ENCODE measurements around the gene TREH. TPM values are rescaled to one million over a fixed set of nuclear protein-coding genes. Genes with fewer than 3 reads are reported as not detected.
"Not testable (repeated sequence)": the region's sequence is repeated elsewhere in the genome, so short reads cannot be mapped to it uniquely, and the experiment has no call there.

The TREH gene
- total RNA-seq, 1 experiment from 2014 or later: not detected

- DNase-seq (ENCODE audit: low read depth): peak; percentile 36
Measured at GRCh38 chr11:118615282-118615975, 64.0 kb downstream of the TREH start.

DNA sequence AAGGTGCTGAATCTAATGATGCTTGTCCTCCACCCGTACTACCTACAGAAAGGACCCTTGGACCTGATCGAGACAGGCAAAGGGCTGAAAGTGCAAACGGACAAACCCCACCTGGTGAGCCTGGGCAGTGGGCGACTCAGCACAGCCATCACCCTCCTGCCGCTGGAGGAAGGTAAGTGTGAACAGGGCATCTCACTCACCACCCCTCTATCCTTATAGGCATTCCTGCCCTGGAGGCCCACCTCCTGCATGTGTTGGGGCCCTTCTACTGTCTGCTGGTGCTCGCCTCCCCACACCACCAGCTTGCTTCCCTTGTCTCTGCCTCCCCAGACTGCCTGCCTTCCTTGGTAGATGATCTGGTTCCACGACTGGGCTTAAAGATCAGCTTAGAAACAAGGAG, 64.9 kb downstream of the TREH start:
- DNase-seq (ENCODE audit: low read depth): no peak

GRCh38 chr11:118612378-118612777, 67.1 kb downstream of the TREH start:
- no peak for DNase-seq (ENCODE audit: low read depth)

DNA sequence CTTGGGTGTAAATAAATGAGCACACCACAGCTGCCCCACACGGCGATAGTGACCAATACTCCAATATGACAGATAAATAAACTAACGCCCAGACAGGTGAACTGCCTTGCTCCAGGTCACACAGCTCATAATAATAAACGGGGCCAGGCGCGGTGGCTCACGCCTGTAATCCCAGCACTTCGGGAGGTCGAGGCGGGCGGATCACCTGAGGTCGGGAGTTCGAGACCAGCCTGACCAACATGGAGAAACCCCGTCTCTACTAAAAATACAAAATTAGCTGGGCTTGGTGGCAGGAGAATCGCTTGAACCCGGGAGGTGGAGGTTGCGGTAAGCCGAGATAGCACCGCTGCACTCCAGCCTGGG, 68.0 kb downstream of the TREH start:
- not testable (repeated sequence) for DNase-seq (ENCODE audit: low read depth)

DNA sequence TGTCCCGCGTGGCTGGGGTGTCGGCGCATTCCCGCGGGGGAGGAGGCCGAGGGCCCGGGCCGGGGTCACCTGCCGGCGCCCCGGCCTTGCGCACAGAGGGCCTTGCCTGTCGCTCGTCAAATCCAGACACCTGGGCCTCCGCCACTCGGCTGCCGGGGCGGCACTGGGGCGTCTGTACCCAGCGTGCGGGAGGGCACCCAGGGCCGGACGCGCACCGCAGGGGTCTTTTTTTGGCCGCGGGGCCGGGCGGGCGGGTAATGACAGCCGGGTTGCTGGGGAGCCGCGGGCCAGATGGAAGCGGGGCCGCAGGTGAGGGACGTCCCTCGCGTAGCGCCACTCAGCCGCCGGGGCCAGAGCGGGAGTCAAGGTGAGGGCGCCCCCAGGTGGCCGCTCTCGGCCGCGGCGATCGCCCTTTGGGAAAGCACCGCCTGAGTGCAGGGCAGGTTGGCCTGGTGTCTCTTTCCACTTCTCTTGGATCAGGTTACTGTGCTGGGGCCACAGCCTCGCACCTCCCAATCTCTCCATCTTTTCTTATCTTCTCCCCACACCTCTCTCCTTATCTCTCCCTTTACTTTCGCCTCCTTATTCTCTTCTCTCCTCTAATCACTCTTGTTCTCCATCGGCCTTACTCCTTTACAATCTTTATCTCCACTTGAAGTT, 68.5 kb downstream of the TREH start:
- DNase-seq (ENCODE audit: low read depth): no peak

DNA sequence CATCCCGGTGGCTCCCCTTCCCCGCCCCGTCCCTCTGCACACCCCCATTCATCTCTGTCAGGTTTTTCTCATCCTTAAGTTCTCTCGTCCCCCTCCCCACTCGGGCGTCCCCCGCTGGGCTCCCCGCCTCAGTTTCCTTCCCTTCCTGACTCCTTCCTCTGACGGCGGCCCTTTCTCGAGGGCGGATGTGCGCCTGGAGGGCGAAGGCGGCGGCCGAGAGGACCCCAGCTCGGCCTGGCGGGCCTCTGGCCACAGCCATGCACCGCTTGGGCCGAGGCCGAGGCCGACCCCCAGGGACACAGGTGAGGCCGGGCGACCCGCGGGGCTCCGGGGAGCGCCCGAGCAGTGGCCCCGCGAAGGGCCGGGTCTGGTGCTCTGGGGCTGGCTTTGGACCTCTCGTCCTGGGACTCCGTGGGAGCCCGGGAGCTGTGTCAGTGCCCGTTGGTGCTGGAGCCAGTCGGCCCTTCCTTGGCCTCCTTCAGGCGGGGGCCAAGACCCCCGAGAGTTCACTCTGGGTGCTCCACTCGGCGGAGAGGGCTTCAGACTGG, 69.2 kb downstream of the TREH start:
- no peak for DNase-seq (ENCODE audit: low read depth)

- DNase-seq (ENCODE audit: low read depth): no peak
Measured at GRCh38 chr11:118609380-118610224, 69.8 kb downstream of the TREH start.

DNA sequence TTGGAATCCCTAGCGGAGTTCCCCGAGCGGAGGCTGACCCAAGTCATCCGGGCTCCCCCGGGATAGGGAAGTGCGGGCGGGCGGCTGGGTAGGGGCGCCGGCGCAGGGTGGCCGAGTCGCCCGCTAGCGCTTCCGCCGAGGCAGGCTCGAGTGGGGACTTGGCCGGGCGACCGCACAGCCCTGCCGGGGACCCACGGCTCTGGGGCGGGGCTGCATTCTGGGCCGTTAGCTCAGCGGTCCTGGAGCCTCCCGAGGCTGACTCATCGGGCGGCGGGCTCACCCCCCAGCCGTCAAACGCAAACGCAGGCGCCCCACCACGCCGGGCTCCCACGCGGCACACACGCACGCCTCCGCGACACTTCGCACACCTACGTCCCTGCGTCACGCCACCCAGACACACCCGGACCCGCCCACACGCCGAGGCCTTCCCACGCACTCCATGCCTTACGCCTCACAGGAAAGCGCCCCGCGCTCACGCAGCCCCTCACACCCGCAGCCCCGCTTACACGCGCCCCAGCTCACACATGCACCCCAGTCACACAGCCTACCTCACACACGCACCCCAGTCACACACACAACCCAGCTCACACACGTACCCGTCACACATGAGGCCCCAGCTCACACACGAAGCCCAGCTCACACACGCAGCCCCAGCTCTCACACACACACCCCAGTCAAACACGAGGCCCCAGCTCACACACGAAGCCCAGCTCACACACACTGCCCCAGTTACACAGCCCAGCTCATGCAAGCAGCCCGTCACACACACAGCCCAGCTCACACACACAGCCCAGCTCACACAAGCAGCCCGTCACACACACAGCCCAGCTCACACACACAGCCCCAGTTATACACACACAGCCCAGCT, 70.9 kb downstream of the TREH start:
- peak; percentile 68 for DNase-seq (ENCODE audit: low read depth)

GRCh38 chr11:118607401-118608359, 71.8 kb downstream of the TREH start, which contains the start of gene PHLDB1:
PHLDB1 (plus strand) TSS chr11:118607615; CDS start chr11:118613837, 6,222 bp downstream.
- peak; percentile 76 for DNase-seq (ENCODE audit: low read depth)

Small RNAs within 50 kb of the gene (small RNA-seq; reads per million reads assigned to genes)
- gene RNU6-376P: not detected

Other genes with a start within 250 kb of the TREH start
- gene KMT2A, start 243.2 kb downstream of the TREH start, total RNA-seq (2014; rRNA removed; shearing (Covaris generic)): 24.2 and 24.6 TPM in 2 replicates
- 0.85 and 1.1 TPM in 2 replicates for gene TTC36, start 152.2 kb downstream of the TREH start, total RNA-seq (2014; rRNA removed; shearing (Covaris generic))
- 10.1 and 12.3 TPM in 2 replicates for gene TMEM25, start 148.5 kb downstream of the TREH start, total RNA-seq (2014; rRNA removed; shearing (Covaris generic))
- gene IFT46, start 113.7 kb downstream of the TREH start, total RNA-seq (2014; rRNA removed; shearing (Covaris generic)): 35.6 and 38.5 TPM in 2 replicates
- 85.4 and 116 TPM in 2 replicates for gene ARCN1, start 107.2 kb downstream of the TREH start, total RNA-seq (2014; rRNA removed; shearing (Covaris generic))
- 42.2 and 48.7 TPM in 2 replicates for gene PHLDB1, start 72.0 kb downstream of the TREH start, total RNA-seq (2014; rRNA removed; shearing (Covaris generic))
- gene DDX6, start 111.5 kb upstream of the TREH start, total RNA-seq (2014; rRNA removed; shearing (Covaris generic)): 34.4 and 55.5 TPM in 2 replicates
- not detected in 2 replicates for gene CXCR5, start 204.2 kb upstream of the TREH start, total RNA-seq (2014; rRNA removed; shearing (Covaris generic))
- 22.5 and 24.8 TPM in 2 replicates for gene BCL9L, start 246.3 kb upstream of the TREH start, total RNA-seq (2014; rRNA removed; shearing (Covaris generic))